Fibroblast of skin of right biceps (primary cell): ENCODE results near the gene SERPINA12.

ENCODE experiments used
- DNase-seq: peaks from one replicate; pipeline ENCODE4 v3.0.0-alpha.2; 2013

SERPINA12 gene, protein sequence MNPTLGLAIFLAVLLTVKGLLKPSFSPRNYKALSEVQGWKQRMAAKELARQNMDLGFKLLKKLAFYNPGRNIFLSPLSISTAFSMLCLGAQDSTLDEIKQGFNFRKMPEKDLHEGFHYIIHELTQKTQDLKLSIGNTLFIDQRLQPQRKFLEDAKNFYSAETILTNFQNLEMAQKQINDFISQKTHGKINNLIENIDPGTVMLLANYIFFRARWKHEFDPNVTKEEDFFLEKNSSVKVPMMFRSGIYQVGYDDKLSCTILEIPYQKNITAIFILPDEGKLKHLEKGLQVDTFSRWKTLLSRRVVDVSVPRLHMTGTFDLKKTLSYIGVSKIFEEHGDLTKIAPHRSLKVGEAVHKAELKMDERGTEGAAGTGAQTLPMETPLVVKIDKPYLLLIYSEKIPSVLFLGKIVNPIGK

DNA sequence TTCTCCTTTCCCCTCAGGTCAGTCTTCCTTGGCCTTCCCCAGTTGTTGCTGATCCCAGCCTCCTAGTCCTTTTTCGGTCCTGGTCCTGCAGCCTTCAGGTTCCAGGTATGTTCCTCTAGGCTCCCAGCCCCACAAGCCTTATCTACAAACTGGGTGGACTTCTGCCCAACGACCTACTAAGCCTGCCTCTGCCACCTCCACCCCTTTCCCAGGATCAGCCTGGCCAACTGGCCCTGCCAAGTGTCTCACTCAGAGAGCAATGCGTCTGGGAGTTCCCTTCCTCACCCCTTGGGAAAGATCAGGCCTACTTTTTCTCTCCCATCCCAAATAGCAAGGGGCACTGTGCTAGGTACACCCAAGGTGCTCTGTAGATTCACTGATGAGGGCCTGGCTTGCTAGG, at the start of gene SERPINA12:
Gene SERPINA12 (minus strand): TSS at position 114 of the 400 bp plus-strand sequence. CDS start 11,072 bp downstream, outside the sequence.
- no peak for DNase-seq

DNA sequence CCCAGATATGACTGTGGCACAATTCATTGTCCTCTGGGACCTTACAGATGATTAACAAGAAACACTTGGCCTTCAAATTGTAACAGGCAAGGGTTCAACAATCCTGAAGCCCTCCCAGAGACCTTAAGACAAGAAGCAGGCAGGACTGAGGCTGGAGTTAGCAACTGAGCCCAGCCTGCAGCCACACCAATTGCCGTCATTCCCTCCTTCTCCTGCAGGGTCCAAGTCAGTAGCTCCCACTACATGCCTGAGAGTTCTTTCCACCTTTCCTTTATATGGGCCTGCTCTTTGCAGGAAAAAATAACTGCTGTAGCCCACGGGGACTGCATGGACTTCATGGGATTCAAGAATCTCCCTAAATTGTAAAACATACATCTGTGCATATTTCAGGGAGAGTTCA, 49.6 kb upstream of the SERPINA12 start:
- DNase-seq: no peak

DNA sequence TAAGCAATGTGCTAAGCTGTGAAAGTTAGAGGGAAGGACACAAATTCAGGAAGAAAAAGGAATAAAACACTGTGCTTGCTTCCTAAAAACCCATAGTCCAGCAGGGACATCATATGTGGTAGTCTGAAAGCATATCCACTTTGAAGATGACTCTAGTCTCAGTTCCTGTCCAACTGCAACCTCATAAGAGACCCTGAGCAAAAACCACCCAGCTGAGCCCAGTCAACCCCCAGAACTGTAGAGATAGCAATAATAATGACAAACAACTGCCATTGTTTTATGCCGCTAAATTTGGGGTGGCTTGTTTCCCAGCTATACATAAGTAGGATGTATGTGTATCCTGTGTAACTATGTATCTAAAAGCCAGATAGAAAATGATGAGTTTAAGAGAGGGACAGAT, 48.1 kb upstream of the SERPINA12 start:
- DNase-seq: no peak

DNA sequence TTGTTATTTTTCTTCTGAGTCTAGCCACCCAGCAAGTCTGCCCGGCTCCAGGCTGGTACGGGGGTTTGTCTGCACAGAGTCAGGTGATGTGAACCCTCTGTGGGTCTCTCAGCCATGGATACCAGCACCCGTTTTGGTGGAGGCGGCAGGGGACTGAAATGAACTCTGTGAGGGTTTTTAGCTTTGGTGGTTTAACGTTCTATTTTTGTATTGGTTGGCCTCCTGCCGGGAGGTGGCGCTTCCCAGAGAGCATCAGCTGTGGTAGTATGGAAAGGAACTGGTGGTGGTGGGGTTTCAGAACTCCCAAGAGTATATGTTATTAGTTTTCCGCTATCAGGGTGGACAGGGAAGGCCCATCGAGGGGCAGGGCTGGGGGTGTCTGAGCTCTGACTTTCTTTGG, 46.7 kb upstream of the SERPINA12 start:
- no peak for DNase-seq

DNA sequence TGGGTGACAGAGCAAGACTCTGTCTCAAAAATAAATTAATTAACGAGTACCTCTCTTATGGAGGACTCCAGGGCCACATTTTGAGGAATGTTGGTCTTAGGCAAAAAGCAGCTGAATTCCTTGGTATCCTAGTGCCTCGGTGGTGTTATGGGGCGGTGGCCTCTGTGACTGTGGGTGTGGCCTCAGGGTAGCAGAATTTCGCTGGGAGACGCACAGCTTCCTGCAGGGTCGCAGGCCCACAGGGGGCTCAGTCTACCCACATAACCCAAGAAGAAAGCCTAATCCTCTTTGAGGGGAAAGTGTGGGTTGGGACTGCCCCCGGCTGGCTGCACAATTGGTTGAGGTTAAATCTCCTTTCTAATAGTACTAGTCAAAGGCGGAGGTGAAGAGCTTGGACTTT, 40.8 kb upstream of the SERPINA12 start:
- DNase-seq: no peak

DNA sequence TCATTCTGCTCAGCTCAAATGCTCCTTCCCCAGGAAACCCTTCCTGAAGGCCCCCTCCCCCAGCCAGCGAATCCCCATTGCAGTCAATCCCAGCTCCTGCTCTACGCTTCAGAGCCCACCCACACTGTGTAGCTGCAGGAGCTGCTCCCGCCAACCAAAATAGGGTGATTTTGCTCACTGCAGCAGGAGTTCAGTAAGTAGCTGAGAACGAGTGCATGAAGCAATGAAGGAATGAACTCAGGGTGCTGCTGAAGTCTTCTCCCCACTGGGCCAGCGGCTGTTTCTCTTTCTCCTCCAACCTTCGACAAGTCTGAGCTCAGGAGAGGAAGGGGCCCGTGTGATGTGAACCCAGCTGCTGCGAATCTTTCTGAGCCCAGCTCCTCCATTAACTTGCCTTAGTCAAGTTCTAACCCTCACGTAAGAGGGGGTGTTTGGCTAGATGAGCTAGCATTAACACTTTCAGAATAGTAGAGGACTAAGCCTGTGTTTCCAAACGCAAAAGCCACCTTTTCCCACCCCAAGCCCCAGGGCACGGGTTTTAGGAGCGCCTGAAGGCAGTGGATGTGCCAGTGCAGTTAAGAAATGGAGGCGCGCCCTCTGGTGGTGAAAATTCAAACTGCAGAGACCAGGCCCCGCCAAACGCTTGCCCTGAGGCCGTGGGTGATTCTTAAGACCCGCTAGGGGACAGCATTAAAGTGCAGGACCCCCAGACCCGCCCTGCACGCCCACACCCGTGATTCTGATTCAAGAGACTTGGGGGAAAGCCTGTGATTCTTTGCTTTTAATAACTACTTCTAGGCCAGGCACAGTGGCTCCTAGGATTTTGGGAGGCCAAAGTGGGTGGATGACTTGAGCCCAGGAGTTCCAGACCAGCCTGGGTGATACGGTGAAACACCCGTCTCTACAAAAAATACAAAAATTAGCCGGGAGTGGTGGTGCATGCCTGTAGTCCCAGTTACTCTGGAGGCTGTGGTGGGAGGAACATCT, 40.0 kb upstream of the SERPINA12 start:
- peak; percentile 38 for DNase-seq

DNA sequence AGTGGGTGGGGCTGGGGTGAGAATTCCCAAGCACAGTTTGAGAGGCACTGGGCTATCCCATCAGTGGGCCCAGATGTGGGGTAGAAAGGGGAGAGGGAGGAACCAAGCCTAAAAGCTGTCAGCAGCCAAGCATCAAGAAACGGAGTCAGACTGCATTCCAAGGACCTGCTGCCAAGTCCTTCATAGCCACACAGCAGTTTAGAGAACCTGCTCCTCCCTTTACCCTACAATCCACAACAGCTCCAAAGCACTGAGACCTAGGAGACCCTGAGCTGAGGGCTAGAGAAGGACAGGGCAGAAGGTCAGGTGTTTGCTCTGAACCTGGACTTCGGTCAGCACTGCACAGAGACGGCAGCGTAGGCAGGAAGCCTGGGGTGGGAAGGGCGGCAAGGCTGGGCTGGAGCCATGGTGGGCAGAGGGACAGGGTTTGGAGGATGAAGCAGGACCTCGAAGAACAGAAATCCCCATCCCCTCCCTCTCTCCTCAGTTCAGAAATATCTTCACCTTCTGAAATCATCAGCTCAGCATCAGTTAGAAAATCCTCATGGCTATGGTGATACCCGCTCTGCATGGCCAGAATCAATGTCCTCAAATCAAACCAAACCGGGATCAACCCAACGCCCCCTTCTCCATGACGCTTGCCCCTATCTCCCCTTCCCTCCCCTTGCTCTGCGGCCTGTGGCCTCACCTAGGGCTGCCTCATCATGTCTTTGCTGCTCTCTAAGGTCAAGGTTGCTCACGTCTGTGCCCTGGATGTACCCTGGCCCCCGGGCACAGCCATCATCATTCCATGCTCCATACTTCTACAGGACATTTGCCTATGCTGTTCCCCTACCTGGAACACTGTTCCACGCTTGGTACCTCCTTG, 39.1 kb upstream of the SERPINA12 start:
- no peak for DNase-seq

DNA sequence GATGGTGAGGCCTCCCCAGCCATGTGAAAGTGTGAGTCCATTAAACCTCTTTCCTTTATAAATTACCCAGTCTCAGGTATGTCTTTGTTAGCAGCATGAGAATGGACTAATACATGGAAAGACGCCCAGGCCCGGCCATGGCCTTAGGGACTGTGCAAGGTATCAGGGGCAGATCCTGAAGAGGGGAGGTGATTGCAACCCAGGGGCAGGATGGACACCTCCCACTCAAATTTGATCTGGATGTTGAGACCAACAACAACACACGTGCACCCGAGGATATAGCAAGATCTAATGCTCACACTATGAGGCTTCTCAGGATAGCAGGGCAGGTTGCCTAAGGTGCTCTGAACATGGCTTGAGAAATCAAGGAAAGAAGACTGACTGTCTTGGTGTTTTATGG, 38.5 kb upstream of the SERPINA12 start:
- no peak for DNase-seq

DNA sequence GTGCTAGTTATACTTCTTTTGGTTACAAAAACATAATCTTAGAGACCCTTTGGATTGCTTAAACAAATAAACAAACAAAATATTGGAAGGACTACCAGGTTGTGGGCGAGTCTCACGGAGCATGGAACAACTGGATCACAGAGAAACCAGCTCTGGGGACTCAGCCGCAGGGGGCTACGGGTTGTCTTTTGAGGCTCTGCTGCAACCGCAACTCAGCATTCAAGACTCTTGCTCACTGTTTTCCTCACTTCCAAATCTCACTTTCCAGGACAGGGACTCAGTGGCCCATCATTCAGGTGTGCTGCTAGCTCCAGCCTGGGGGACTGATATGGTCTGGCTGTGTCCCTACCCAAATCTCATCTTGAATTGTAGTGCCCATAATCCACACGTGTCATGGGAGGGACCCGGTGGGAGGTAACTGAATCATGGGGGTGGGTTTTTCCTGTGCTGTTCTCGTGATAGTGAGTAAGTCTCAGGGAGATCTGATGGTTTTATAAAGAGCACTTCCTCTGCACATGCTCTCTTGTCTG, 37.9 kb upstream of the SERPINA12 start:
- no peak for DNase-seq

DNA sequence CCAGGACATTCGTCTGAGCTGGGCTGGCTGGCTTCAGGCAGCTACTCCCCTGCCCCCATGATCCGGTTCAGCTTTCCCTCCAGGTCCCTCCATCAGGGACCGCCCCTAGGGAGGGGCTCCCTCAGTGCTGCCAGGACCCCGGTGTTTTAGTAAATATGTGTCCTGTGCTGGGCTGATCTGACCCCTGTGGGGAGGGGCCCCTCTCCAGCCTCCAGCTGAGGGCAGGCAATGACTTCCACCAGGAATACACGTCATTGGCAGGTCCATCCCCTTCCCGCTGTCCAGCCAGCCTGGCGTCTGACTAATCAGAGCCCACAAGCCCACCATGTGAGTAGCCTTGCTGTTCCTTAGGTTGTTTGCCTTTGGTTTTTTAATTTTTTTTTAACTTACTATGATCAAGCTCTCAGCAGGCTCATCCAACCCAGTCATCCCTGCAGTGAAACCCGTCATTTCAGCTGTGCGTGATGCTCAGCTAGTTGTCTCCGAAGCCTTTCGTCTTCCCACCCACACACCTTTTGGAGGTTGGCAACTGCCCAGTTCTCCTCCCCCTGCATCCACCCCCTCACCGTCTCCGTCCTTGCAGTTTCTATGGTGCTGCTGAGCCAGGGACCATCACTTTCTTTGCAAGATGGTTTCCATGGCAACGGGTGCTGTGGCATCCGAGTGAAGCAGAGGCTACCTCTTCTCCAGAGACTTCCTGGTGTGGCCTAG, 36.0 kb upstream of the SERPINA12 start:
- DNase-seq: no peak

DNA sequence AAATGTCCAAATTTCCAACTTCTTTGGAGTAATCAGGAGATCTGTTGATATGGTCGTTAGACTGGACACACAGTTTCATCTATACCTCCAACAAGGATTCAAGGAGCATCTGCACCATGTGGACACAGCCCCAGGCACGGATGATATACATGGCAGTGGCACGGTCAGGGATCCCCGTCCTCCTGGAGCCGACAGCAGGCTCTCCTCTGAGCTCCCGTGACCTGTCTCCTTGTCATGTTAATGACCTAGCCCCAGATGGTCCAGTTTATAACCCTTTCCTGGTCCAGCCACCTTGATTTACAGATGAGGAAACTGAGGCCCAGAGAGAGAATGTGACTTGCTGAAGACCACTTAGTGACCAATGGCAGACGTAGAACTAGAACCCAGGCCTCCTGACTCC, 35.5 kb upstream of the SERPINA12 start:
- no peak for DNase-seq

DNA sequence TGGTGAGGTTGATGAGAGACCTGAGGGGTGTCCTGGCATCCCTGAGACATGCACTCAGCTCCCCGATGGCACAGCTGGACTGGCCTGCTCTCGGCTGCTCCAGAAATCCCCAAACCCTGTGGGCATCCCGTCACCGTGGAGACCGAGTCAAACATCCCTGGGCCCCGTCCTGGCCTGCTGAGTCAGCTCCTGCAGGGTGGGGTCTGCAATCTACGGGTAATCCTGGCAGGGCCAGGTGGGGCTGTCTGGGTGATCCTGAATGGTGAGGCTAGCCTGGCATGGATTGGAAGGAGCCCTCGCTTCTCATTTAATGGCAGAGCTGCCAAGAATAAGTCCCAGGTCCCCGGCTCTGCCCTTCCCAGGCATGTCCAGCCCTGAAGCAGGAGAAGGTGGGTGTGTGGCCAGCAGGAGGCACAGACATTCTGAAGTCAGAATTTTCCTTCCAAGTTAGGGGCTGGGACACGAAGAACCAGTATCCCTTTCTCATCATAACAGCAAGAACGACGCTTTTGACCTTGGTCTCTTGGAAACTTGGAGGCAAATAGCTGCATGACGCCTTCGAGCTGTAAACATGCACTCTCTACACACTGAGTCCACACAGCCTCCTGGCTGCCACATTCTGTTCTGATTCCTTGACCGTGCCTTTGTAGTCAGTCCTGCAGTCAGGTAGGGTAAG, 34.3 kb upstream of the SERPINA12 start:
- DNase-seq: no peak

DNA sequence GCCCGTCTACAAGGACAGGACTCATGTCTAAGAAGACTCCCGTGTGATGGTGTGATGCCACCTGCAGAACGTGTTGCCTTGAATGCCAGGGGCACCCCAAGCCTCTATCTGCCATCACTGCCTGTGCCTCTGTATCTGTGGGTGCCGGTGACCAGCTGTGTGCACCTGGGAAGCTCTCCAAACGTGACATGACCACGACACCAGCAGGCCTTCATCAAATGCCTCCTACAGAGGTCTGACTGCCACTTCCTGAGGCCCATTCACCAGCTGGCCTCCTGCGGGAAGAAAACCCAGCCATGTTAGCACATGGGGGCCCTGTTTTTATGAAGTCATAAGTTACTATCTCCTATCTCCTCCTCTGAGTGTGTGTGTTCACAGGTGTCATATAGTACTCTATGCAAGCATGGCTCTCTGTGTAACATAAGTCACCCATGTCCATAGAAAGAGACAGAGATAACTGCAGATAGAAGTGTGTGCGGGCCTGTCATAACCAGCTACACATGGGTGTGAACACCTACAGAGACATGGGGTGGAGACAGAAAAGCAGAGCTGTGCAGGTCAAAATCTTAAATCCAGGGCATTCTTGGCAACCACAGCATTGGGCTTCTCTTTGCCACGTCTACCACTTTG, 33.7 kb upstream of the SERPINA12 start:
- DNase-seq: no peak

DNA sequence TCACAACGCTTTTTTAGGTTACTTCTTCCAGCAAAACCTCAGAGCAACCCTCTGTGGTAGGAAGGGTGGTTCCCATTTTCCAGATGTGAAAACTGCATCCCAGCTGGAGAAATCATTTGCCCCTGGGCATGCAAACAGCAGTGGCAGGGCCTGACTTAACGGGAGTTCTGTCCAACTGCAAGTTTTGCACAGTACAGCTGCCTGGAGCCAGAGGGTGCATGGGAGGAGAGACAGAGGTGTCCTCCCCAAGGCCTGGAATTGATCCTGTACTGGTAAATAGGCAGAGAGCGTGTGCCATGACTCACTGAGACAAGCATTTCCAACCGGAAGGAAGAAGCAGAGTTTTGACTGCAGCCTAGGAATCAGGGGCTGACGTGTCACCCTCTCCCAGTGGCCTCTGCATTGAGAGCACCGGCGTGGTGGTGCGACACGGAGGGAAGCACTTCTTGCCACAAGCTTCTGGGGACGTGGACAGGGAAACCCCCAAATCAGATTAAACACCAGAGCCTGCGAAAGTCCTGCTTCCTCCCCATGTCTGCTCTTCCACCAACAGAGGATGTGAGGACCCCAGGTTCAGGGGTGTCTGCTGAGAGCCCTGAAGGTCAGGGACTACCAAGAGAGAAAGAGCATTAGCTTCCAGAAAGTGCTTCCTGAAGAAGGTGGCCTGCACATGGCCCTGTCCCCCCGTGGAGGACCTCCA, 33.0 kb upstream of the SERPINA12 start:
- peak; percentile 71 for DNase-seq

DNA sequence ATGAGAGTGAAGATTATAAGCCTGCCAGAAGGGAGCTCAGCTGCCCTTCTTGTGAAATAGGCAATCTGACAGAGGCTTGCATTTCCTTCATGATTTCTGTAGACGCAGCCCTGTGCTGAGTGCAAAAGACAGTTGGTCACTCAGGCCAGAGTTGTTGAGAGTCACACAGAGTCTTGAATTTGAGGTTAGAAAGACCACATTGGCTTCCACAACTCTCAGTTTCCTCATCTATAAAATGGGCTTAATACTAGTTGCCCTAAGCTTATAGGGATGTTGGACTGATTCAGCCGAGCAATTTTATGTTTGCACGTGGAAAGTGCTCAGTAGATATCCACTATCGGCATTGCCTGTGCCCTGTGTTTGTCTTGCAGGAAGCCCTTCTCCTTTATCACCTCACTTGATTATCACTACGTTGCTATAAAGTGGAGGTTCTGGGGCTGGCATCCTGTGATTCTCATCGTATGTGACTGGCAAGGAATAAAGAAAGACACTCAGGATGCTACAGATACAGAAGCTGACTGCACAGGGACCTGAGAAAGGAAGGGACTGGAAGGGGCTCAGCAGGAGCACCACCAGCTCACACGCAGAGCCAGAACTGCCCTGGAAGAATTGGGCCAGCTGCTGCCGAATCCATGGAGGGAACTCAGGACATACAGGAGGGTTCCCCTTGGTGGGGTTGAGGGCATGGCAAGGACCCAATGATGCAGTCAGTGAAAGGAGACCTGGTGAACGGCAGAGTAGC, 32.1 kb upstream of the SERPINA12 start:
- DNase-seq: no peak

DNA sequence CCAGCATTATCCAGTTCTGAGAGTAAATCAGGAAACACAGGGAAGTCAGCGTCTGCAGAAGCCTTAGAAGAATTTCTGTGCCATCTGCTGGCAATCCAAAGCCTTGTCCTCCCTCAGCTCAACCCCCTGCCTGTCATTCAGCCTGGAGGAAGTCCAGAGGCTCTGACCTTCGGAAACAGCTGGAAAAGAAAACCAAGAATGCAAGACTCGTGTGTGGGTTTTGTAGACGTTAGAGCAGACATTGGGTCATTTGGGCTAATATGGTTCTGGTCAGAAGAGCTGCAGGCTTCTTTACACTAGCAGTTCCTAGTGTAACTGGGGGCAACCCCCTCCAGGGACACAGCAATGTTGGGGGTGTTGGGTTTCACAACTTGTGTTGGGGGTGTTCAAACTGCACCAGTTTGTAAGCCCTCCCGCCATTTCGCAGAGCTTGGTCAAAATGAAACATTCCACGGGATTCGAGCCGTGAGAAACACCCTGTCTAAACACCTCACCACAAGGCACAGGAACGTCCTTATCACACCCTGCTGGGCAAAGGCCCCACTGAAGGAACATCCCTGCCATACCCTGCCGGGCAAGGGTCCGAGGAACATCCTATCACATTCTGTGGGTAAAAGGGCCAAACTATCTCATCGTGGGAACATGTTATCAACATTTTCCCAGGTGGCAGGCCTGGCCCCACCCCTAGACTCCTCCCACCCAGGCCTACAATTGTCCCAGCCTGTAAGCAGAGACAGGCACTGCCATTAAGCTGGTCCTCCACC, 30.9 kb upstream of the SERPINA12 start:
- DNase-seq: no peak

DNA sequence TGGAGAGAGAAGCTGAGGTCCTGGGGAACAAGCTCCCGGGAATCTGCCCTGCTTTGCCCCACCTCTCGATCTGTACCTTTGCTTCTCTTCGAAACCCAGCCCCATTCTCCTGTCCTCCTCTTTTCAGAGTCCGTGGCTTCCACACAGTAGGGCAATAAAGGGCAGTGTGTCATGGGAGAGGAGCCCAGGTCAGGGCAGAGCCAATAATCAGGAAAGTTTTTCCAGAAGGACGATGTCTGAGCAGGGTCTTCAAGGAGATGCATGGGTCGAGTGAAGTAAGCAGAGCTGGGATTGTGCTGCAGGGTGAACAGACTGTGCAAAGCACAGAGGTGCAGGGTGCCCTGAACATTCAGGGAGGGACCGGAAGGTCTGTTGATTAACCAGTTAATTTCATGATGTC, 29.9 kb upstream of the SERPINA12 start:
- no peak for DNase-seq

DNA sequence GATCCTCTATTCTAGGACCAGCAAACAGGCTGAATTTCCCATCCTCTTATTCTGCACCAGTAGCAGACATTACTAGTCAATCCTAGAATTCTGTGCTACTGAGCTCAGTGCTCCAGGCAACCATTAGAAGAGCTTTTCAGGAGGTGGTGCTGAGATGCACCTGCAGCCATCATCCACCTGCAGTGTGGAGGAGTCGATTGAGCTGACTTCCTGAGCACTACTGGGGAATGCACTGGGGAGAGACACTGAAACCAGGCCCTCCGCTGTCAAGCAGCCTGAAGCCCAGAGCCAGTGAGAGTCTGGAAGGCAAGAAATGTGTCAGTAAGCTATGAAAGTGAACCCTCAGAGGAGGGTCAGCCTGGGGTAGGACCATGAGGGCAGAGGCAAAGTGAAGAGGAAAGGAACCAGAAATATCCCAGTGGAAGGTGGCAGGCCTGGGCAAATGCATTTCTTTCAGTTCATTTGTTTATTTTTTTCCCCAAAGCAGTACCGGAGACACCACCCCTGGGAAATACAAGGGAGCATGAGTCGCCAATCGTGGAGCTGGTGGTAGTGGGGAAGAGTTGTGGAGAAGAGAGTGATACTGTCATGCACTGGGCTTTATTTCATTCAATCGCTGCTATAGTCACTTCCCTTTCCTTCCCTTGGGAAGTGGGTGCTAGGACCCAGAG, 28.9 kb upstream of the SERPINA12 start:
- no peak for DNase-seq
